Activated T-cell treated with anti-CD3 and anti-CD28 coated beads for 4 hours (primary cell): ENCODE measurements around the gene CABCOCO1.

Experiments
- DNase-seq: peaks from one replicate; pipeline ENCODE4 v3.0.0-alpha.2; 2020

The CABCOCO1 gene, protein sequence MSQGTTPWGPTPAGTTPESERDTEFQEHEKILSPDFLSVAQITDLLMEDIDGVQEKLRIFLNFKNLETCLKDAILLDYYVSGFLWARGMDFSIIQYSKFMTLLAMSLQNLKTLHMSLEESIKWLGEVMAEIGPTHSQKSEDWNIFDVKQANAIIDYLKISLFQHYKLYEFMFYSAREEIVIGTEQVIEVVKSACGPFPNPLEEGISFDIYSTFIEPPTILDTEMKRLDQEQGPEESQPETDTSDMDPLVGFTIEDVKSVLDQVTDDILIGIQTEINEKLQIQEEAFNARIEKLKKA

GRCh38 chr10:61662794-61663259 is at the start of gene CABCOCO1:
Gene CABCOCO1, plus strand, starts transcription at chr10:61662929. Its CDS starts 44 bp downstream, at chr10:61662973.
- no peak for DNase-seq

DNA sequence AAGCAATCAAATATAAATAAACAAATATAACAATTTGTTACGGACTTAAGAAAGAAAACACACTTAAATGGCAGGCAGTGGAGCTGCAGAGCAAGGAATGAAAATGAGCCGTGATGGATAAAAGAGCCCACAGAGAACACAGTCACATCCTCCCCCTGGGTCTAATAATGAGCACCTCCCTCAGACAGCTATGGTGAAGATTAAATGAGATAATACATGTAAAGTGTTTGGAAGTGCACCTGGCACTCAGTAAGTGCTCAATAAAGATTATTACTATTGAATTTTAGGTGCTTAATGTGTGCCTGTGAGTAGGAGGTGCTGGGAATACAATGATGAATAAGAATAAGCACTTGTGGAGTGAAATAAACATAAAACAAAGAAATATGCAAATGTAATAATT is 49.1 kb upstream of the CABCOCO1 start:
- DNase-seq = no peak

DNA sequence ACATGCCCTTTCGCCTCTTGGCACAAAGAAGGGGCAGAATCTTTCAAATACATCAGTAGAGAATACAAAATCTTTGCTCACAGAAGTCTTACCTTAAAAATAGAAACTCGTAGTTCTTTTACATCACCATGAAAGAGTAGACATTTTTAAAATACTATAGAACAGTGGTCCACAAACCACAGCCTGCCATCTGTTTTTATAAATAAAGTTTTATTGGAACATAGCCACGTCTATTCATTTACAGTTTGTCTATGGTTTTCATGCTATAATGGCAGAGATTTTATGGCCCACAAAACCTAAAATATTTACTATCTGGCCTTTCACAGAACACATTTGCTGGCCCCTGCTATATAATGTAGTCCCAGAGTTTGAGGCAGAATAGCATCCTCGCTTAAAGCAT is 46.1 kb upstream of the CABCOCO1 start:
- DNase-seq = no peak

DNA sequence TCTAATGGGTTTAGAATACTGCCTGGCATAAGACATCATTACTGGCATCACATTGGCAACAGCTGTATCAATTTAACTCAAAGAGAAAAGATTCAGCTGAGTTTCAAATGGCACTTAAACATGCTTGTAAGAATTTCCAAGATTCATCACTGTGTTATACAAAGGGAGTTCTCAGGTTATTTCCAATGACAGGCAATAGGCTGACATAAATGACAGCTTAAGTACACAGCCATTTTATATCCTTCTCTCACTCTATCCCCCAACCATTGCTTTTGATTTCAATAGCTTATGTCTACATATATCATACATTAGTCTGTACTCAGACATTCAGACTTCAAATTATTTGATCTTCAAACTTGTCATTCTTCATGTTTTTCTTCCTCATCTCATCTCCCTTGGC is 45.5 kb upstream of the CABCOCO1 start:
- DNase-seq = no peak

DNA sequence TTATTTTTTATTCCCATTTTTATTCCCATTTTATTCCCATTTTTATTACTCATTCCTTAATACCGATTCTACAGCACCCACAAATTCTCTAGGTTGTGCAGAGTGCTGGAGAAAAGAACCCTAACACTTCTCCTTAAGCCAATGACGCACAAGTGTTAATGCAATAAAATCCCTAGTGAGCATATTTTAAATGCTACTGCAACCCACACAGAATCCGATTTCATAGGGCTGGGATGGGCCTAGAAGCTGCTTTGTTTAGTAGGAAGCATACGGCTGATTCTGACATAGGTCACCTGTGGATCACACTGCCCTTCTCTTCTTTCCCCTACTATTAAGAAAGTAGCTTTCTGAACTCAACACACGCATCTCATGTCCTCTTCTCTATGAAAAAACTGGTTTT is 45.1 kb upstream of the CABCOCO1 start:
- no peak for DNase-seq

GRCh38 chr10:61618388-61618961 is 44.3 kb upstream of the CABCOCO1 start:
- no peak for DNase-seq

DNA sequence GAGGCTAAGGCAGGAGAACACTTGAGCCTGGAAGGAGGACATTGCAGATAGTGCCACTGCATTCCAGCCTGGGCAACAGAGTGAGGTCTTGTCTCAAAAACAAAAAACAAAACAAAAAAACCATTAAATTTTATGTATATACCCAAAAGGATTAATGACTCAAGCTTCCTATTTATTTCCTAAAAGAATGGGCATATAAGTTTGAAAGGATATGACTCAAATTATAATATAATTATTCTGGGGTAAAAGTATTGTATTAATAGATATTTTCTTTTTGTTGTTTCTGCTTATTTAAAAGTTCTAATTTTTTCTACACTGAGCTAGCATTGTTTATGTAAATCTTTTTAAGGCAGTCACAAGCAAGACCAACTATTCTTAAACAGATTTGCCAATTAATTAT is 42.2 kb upstream of the CABCOCO1 start:
- DNase-seq = no peak

GRCh38 chr10:61621605-61622051 is 41.1 kb upstream of the CABCOCO1 start:
- no peak for DNase-seq

GRCh38 chr10:61623161-61623560 is 39.6 kb upstream of the CABCOCO1 start:
- no peak for DNase-seq

- no peak for DNase-seq
These were observed 36.5 kb upstream of the CABCOCO1 start for GRCh38 chr10:61626209-61626608.

DNA sequence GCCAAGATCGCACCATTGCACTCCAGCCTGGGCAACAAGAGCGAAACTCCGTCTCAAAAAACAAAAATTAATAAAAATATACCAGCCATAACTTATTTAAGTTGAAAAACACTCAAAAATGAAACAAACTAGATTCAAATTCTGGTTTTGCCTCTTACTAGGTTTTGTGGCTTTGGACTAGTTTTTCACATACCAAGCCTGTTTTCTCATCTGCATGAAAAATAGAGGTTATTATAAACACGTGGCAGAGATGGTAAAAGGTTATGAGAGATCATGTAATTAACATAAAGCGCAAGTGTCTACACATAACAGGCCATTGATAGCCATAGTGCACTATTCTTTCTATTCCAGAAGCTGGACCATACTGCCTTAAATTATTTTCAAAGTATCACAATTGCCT is 35.5 kb upstream of the CABCOCO1 start:
- no peak for DNase-seq

GRCh38 chr10:61628151-61628874 is 34.4 kb upstream of the CABCOCO1 start:
- no peak for DNase-seq

DNA sequence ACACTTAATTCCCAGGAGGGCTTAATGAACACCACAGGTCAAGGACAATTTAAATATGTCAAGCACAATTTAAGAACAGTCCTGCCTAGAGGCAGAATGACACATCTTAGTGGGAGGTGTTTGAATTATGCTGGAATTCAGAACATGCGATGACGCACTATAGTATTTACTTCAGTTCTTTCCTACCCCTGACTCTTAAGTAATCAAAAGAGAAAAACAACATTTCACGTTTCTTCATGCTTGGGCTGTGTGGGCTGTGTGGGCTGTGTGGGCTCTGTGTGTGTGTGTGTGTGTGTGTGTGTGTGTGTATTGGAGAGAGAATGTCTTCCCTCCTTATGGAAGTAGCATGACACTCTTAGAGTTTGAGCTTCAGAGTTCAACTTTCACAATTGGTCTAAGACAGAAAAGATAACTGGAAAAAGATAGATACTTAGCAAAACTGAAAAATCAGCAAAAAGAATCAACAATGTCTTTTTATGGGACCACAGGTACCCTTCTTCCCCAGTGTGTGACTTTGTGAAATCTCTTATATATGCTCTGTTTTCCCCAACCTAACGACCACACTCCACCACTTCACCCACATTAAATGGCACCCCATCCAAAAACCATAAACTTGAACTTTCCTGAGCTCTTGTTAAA is 33.7 kb upstream of the CABCOCO1 start:
- DNase-seq = no peak

DNA sequence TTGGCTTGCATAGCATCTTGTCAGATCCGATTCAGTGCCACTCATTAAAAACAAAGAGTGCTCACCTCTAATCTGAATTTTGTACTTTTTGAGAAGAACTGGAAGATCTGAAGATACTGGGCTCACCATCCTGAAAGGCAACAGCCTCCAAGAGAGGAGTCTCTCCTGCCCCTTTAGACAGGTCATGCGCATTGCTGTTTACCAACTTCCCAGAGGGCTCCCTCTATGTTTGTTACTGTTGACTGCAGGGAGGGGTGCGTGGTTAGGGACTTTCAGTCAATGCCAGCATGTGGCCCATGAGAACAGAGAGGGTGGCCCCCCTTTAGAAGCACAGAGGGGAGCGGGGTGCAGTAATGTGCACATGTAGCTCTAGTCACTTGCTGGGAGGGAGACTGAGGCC is 33.2 kb upstream of the CABCOCO1 start:
- no peak for DNase-seq

- DNase-seq = no peak
These were observed 30.6 kb upstream of the CABCOCO1 start for GRCh38 chr10:61632057-61632670.

- DNase-seq = no peak
These were observed 29.1 kb upstream of the CABCOCO1 start for GRCh38 chr10:61633665-61634064.

DNA sequence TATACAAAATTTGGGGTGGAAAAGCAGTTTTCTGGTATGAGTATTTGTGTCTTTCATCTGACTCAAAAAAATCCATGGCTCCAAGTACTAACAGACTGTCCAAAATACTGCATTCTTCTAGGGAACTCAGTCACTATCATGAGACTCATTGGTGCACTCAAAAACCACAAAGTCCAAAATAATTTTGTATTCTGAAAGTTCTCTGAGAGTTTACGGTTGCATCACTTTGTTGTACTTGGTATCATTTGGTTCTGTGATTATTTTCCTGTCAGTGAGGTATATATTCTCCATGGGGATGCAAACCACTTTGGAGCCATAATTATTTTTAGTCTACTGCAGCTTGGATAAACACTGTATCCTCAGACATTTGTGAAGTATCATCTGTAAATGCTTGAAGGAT is 28.0 kb upstream of the CABCOCO1 start:
- DNase-seq = no peak

DNA sequence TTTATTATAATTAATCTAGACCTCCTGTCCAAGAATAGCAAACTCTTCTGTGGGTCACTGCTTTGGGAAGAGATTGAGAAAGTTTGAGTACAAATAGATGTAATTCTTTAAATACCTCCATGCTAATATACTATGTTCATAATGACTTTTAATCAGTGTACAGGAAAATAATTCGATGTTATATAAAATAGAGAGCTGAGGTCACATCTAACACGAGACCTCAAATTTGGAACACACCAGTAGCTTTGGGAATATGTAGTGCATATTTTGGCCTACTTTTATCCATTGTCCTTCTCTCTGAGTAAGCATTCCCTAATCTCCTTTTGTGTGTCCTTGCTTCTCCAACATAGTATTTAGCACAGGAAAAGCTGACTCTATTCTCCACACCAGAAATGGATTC is 27.3 kb upstream of the CABCOCO1 start:
- DNase-seq = no peak

GRCh38 chr10:61635932-61636331 is 26.8 kb upstream of the CABCOCO1 start:
- no peak for DNase-seq

DNA sequence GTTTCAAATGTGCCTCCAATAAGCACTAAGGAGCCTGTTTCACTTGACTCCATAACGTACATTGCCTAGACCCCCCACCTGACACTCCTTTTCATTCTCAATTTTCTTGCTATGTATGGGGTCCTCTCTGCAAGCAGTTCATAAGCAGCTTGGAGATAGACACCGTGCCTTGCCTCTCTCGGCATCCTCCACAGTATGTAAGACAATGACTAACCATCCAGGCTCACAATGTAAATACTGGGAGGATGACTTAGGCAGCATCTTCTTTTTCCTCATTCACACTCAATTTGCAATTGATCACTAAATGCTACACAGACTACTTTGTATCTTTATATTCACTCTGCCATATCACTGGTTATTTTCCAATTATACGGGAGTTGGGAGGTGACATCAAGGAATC is 22.8 kb upstream of the CABCOCO1 start:
- no peak for DNase-seq

DNA sequence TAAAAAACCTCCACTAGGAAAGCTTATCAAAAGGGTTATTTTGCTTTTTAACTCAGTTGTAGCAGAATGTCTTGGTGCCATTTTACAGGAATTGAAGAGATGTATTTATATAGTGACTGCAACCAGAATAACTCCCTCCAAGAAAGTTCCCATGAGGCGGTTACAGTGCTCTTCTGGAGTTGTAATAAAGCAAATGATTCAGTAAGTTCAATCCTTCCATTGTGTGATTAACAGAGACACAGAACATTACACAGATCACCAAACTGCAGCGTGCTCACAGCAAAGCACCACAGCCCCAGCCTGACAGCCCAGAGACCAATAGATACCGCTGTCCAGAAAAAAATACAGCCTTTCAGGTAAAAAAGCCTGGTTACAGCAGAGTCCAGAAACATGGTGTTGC is 21.9 kb upstream of the CABCOCO1 start:
- no peak for DNase-seq

- DNase-seq = no peak
These were observed 20.6 kb upstream of the CABCOCO1 start for GRCh38 chr10:61642150-61642571.

GRCh38 chr10:61642676-61643075 is 20.1 kb upstream of the CABCOCO1 start:
- no peak for DNase-seq
